Panc1 (cell line): ENCODE data around the gene GLS. TPM values are rescaled to one million over a fixed set of nuclear protein-coding genes. Genes with fewer than 3 reads are reported as not detected.
"Not testable (repeated sequence)": the region's sequence is repeated elsewhere in the genome, so short reads cannot be mapped to it uniquely, and the experiment has no call there.

Source experiments
- ATAC-seq: fragments of 200-7000 bp; cut with Tn5 transposase; 2 replicates; pipeline ENCODE4 v1.9.1; 2020; ENCODE audit warnings: mild to moderate bottlenecking, moderate library complexity
- BruUV-seq: library from RNA; stranded (reverse); fragments of 400-500 nt; replicated peaks from 2 replicates; lab custom pipeline; 2021; lab: Mats Ljungman, UMichigan
- CTCF ChIA-PET: fragments of 300-600 bp; sonication (Branson Sonifier 250); formaldehyde crosslinking; loops from one replicate; lab custom pipeline; 2022; ENCODE audit warnings: antibody characterized with exemption; lab: Charles Lee
- POLR2A ChIA-PET: fragments of 300-600 bp; sonication (Branson Sonifier 250); formaldehyde crosslinking; loops from one replicate; lab custom pipeline; 2022; ENCODE audit warnings: antibody characterized with exemption; lab: Charles Lee
- DNase-seq: peaks from one replicate; pipeline ENCODE4 v3.0.0-alpha.2; 2010; ENCODE audit warnings: low read depth, low spot score
- H3K27ac ChIP-seq: 2 replicates; pipeline ENCODE4 v1.5.1; 2011; ENCODE audit warnings: mild to moderate bottlenecking, low read length, inconsistent platforms
- H3K27me3 ChIP-seq: fragments of 200-500 bp; sonication (Bioruptor generic); 2 replicates; pipeline ENCODE4 v1.6.0; 2014; ENCODE audit warnings: low read length, inconsistent platforms; ENCODE audit not compliant: control insufficient read depth, insufficient read depth
- H3K36me3 ChIP-seq: fragments of 200-500 bp; sonication (Bioruptor generic); 2 replicates; pipeline ENCODE4 v1.5.1; 2014; ENCODE audit warnings: inconsistent platforms, mild to moderate bottlenecking, low read length, moderate library complexity; ENCODE audit not compliant: control insufficient read depth, insufficient read depth
- H3K4me1 ChIP-seq: 2 replicates; pipeline ENCODE4 v1.5.1; 2011; ENCODE audit warnings: inconsistent platforms, mild to moderate bottlenecking, low read length, moderate library complexity; ENCODE audit not compliant: control insufficient read depth, insufficient read depth
- H3K4me3 ChIP-seq, 2 experiments: 2 replicates each; pipeline ENCODE4 v1.5.1; 2011 to 2012; ENCODE audit warnings: low read depth in 2 of 2, low read length in 2 of 2, mild to moderate bottlenecking in 2 of 2, inconsistent platforms in 1 of 2, moderate library complexity in 1 of 2
- H3K9me3 ChIP-seq: fragments of 200-500 bp; sonication (Bioruptor generic); 2 replicates; pipeline ENCODE4 v1.5.1; 2014; ENCODE audit warnings: low read depth, mild to moderate bottlenecking, inconsistent platforms, low read length, moderate library complexity; ENCODE audit not compliant: control insufficient read depth, insufficient read depth
- CTCF ChIP-seq: fragments of 450-650 bp; IDR thresholded peaks from 2 replicates; pipeline ENCODE4 v1.5.1; 2017; ENCODE audit warnings: mild to moderate bottlenecking
- POLR2AphosphoS5 ChIP-seq: IDR thresholded peaks from 2 replicates; pipeline ENCODE4 v1.6.1; 2012; ENCODE audit warnings: mild to moderate bottlenecking, low read depth, low read length, moderate library complexity
- SIN3A ChIP-seq: IDR thresholded peaks from 2 replicates; pipeline ENCODE4 v1.6.1; 2012; ENCODE audit warnings: low read depth, mild to moderate bottlenecking, low read length, moderate library complexity, borderline replicate concordance; ENCODE audit not compliant: insufficient read depth
- TCF7L2 ChIP-seq: IDR thresholded peaks from 2 replicates; pipeline ENCODE4 v1.6.1; 2011; ENCODE audit warnings: mild to moderate bottlenecking, low read depth, low read length, inconsistent platforms
- in situ Hi-C: cut with HindIII; loops from 2 replicates; pipeline ENCODE4 v1.10.0; 2016; ENCODE audit warnings: low sequenced_read_pairs, low pct_unique_long_range_greater_than_20kb
- intact Hi-C: fragments of 100-400 bp; cut with micrococcal nuclease; formaldehyde crosslinking; loops from one replicate; pipeline ENCODE4 v1.10.0; 2022; ENCODE audit not compliant: unreplicated experiment
- total RNA-seq: library from RNA; stranded (reverse); gene quantifications from one replicate; pipeline ENCODE4 v1.2.1, GENCODE V29; 2021; ENCODE audit not compliant: unreplicated experiment
- TF ChIP-seq, protein P1 (sequence below), 2 experiments: IDR thresholded peaks; 2 replicates each; pipeline ENCODE4 v1.6.1; 2011 to 2012; ENCODE audit warnings: low read depth in 2 of 2, control low read depth in 1 of 2, low read length in 1 of 2, mild to moderate bottlenecking in 1 of 2, moderate library complexity in 1 of 2; ENCODE audit not compliant: insufficient read depth in 1 of 2

GLS gene
- total RNA-seq, 1 experiment from 2014 or later, result 93.9 TPM

DNA sequence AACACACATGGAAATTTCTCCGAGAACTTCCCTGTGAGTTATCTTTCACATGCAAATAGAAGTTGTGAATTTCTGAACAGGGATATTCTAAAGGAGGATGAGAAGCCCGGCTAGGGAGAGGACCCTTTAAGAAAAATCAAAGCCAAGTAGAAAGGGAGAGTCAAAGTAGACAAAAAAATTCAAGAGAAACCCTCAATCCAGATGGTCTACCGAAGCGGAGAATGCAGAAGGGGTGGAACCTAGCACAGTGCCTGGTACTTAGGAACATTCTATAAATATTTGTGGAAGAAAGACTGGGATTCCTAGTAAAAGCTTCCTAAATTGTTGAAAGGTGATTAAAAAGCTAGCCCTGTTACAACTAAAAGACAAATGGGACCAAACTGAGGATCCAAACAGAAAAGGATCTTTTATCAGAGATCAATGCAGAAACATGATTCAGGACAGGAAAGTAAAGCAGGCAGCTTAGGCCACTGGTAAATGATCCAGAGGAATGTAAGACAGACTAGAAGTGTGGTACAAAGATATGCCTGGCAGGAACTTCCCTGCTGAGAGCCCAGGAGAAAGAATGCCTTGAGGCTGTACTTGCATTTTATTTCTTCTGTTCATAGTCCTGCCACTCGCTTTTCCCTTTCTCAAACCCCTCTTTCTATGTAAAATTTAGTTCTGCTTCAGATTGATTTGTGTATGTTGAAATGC, 19.5 kb upstream of the GLS start:
- no TSS peak for BruUV-seq
- no peak for DNase-seq
- ChIA-PET CTCF (no interaction called here), POLR2A (no interaction called here)
- H3K4me3 ChIP-seq, result no peak overlapping the region
- in situ Hi-C loops (no loop called here), intact Hi-C loops (no loop called here)
- TF ChIP-seq TCF7L2 (no peak), POLR2AphosphoS5 (no peak)
- TF ChIP-seq, protein P1, sequence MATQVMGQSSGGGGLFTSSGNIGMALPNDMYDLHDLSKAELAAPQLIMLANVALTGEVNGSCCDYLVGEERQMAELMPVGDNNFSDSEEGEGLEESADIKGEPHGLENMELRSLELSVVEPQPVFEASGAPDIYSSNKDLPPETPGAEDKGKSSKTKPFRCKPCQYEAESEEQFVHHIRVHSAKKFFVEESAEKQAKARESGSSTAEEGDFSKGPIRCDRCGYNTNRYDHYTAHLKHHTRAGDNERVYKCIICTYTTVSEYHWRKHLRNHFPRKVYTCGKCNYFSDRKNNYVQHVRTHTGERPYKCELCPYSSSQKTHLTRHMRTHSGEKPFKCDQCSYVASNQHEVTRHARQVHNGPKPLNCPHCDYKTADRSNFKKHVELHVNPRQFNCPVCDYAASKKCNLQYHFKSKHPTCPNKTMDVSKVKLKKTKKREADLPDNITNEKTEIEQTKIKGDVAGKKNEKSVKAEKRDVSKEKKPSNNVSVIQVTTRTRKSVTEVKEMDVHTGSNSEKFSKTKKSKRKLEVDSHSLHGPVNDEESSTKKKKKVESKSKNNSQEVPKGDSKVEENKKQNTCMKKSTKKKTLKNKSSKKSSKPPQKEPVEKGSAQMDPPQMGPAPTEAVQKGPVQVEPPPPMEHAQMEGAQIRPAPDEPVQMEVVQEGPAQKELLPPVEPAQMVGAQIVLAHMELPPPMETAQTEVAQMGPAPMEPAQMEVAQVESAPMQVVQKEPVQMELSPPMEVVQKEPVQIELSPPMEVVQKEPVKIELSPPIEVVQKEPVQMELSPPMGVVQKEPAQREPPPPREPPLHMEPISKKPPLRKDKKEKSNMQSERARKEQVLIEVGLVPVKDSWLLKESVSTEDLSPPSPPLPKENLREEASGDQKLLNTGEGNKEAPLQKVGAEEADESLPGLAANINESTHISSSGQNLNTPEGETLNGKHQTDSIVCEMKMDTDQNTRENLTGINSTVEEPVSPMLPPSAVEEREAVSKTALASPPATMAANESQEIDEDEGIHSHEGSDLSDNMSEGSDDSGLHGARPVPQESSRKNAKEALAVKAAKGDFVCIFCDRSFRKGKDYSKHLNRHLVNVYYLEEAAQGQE (IDR thresholded peaks at IDR 0.05; ENCODE audit: insufficient read depth in 1 of 2, low read depth in 2 of 2, low read length in 1 of 2), result no peak
- no peaks in the 10 kb centered on the region for H3K27me3 ChIP-seq
- no peaks in the 10 kb centered on the region for H3K36me3 ChIP-seq
- no peaks in the 10 kb centered on the region; the same call in 1 of the 2 replicates for H3K4me1 ChIP-seq
- H3K9me3 ChIP-seq, result no peaks in the 10 kb centered on the region
- ATAC-seq, result no peak
- H3K27ac ChIP-seq, result no peak overlapping the region

- H3K36me3 ChIP-seq, H3K27ac ChIP-seq, H3K27me3 ChIP-seq, H3K9me3 ChIP-seq, intact Hi-C loops, BruUV-seq, H3K4me1 ChIP-seq, CTCF ChIA-PET, DNase-seq, POLR2A ChIA-PET, in situ Hi-C loops, ATAC-seq, H3K4me3 ChIP-seq: not testable (repeated sequence)
Observed at GRCh38 chr2:190862128-190862527, 18.5 kb upstream of the GLS start.

DNA sequence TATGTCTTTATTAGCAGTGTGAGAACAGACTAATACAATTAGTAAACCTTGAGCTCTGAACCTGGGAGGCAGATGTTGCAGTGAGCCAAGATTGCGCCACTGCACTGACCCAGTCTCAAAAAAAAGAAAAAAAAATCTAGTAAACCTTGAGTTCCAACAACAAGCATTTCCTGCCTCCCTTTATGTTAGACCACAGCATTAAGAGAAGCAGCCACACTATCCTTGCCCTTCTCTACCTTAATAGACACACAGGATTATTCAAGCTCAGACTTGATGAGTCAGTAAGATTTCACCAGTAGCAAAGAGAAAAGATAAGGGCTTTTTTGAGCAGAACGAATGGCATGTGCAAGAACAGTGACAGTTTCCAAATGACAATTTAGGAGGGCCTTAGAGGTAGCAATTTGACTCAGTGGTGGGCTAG, 18.0 kb upstream of the GLS start:
- no peak overlapping the region for H3K27ac ChIP-seq
- H3K4me1 ChIP-seq, result no peaks in the 10 kb centered on the region; the same call in 1 of the 2 replicates
- no TSS peak for BruUV-seq
- CTCF ChIA-PET, result no interaction called here
- DNase-seq (no peak), ATAC-seq (no peak)
- H3K36me3 ChIP-seq, result no peaks in the 10 kb centered on the region
- H3K27me3 ChIP-seq, result no peaks in the 10 kb centered on the region
- intact Hi-C loops (no loop called here), in situ Hi-C loops (no loop called here)
- POLR2A ChIA-PET, result no interaction called here
- H3K4me3 ChIP-seq, result no peak overlapping the region
- H3K9me3 ChIP-seq, result no peaks in the 10 kb centered on the region
- no peak for TF ChIP-seq SIN3A
- no peak for TF ChIP-seq CTCF
